SW 1271 (cell line): ENCODE results near the gene FAM168B.

ENCODE experiments used
- DNase-seq, 2 experiments: peaks; one replicate each; lab custom pipeline; 2025; lab: John Stamatoyannopoulos, UW

FAM168B gene

GRCh38 chr2:131022731-131023130 lies 70.5 kb downstream of the FAM168B start:
- no peak for DNase-seq

- no peak for DNase-seq
Observed at GRCh38 chr2:131016826-131017741, 76.2 kb downstream of the FAM168B start.

DNA sequence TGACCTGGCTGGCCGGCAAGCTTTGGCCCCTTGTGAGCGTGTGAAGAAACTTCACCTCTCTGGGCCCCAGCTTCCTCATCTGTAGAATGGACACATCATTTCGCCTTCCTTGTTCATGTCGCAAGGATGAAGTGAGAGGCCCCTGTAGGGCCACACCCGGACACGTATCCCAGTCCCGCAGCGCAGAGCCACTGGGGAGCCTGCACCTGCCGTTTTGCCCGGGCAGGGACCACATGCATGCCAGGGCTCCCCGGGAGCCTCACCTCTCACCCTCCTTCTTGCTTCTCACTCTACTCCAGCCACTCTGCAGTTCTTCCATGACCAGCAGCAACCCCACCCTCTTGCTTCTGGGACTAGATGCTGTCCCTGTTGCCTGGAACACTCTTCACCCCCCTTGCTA lies 77.5 kb downstream of the FAM168B start:
- DNase-seq: no peak

- DNase-seq: no peak
Observed at GRCh38 chr2:131014141-131014540, 79.1 kb downstream of the FAM168B start.

- no peak for DNase-seq
Observed at GRCh38 chr2:131011486-131011885, 81.8 kb downstream of the FAM168B start.

- no peak for DNase-seq
Observed at GRCh38 chr2:131010566-131010965, 82.7 kb downstream of the FAM168B start.

GRCh38 chr2:131009713-131010475 lies 83.4 kb downstream of the FAM168B start:
- no peak for DNase-seq

DNA sequence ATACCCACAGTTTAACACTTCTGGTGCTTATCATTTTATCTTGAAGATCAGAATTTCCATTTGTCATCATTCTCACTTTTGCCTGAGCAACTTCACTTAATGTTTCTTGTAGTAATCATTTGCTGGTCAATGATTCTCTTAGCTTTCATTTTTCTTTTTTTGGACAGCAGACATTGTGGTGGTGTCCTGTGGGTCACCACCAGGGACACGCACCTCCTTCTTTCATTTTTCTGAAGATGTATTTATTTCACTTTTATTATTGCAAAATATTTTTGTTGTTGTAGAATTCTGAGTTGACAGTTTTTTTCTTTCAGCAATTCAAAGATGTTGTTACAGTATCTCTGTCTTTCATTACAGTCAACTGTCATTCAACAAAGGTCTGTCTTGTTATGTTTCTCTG lies 84.3 kb downstream of the FAM168B start:
- DNase-seq: no peak

- no peak for DNase-seq
Observed at GRCh38 chr2:131006561-131006960, 86.7 kb downstream of the FAM168B start.

DNA sequence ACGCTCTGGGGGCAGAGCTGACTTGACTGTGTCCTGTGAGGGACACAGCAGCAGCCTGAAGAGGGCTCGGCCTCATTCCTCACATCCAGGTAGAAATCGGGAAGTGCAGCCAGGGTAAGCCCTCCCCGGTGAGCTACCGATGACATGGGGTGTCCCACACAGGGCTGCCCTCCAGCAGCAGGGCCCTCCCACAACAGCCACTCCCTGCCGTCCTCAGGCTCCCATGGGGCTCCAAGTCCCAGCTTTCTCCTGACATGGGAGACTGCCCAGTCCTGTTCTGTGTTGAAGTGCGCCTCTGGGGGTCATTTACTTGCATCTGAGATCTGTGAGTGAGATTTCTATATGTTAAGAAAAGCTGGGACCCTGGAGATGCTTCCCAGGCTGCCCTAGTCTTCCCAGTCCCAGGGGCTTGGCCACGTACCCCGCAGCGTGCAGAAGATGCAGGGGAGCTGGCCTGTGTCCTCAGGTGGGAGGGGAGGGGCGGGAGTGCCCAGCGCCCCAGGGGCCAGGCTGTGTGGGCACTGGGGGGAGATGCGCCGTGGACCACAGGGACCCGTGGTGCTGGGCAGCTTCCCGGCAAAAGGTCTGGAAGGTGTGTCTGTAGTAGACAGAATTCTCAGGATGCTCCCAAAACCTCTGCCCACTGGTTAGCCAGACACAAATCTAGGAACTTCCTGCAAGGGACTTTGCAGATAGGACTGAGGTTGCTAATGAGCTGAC lies 87.9 kb downstream of the FAM168B start:
- no peak for DNase-seq

DNA sequence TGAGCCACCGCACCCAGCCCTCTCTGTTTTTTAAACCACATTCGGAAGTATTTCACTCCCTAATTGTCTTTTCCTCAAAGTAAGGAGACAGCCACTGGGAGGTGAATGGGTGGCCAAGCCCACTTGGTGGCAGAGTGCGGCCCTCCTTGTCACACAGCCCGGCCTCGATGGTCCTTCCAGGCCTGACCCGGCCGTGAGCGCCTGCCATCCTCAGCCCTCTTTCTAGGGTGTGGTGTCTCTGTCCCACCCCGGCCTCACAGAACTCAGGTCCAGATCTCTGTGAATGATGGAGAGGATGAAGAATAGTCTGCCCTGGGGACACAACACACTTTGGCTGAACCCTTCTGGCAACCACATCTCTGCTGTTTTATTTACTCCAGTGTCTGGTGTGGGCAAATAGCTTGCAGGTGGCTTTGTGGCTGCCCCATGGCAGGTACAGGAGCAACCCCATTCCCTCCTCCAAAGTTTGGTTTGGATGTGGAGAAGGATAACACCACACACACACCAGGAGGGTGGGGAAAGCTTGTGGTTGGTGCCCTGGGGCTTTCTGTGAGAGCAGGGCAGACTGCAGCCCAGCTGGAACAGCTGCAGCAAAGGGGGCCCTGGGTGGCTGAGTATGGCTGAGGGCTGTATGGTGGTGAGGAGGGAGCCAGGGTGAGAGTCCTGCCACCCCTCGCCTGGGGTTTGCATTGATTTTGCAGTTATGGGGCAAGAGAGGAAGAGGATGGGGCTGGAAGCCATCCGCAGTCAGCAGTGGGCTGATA lies 88.6 kb downstream of the FAM168B start:
- no peak for DNase-seq

DNA sequence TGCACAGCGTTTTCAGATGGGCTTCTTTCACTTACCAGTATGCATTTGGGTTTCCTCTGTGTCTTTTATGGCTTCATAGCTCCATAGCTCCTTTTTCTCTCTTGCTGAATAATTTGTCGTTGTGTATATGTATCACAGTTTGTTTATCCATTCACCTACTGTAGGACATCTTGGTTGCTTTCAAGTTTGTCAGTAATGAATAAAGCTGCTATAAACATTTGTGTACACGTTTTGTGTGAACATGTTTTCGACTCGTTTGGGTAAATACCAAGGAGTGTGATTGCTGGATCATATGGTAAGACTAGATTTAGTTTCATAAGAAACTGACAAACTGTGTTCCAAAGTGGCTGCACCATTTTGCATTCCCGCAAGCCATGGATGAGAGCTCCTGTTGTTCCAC lies 94.7 kb downstream of the FAM168B start:
- DNase-seq: no peak
